ENCODE results near the gene APOO.

APOO gene

GRCh38 chrX:23907498-23908218, at the start of gene APOO, which contains the start of gene CXorf58:
Gene APOO (minus strand): TSS chrX:23907938. CDS start chrX:23907702, 236 bp downstream.
Gene CXorf58 (plus strand): TSS chrX:23908006. CDS start chrX:23910303, 2,297 bp downstream.
- peak; percentile 53 to 87 for DNase-seq

- DNase-seq, result no peak
These were observed 46.7 kb upstream of the APOO start for GRCh38 chrX:23954396-23954795.

GRCh38 chrX:23953908-23954269, 46.2 kb upstream of the APOO start:
- no peak for DNase-seq

GRCh38 chrX:23952984-23953907, 45.5 kb upstream of the APOO start:
- no peak for DNase-seq

GRCh38 chrX:23952391-23952790, 44.7 kb upstream of the APOO start:
- no peak for DNase-seq

GRCh38 chrX:23945206-23945605, 37.5 kb upstream of the APOO start:
- DNase-seq, result no peak

- DNase-seq, result no peak
These were observed 36.5 kb upstream of the APOO start for GRCh38 chrX:23944234-23944633.

- DNase-seq, result no peak
These were observed 31.5 kb upstream of the APOO start for GRCh38 chrX:23939203-23939602.

- DNase-seq, result no peak
These were observed 31.0 kb upstream of the APOO start for GRCh38 chrX:23938690-23939089.

GRCh38 chrX:23937100-23937499, 29.4 kb upstream of the APOO start:
- no peak for DNase-seq

GRCh38 chrX:23936180-23936579, 28.4 kb upstream of the APOO start:
- DNase-seq, result no peak

- no peak for DNase-seq
These were observed 27.4 kb upstream of the APOO start for GRCh38 chrX:23935106-23935505.

GRCh38 chrX:23932046-23932445, 24.3 kb upstream of the APOO start:
- DNase-seq, result no peak

- no peak for DNase-seq
These were observed 23.3 kb upstream of the APOO start for GRCh38 chrX:23930894-23931604.

- no peak for DNase-seq
These were observed 18.3 kb upstream of the APOO start for GRCh38 chrX:23926015-23926414.

GRCh38 chrX:23919706-23920320, 12.1 kb upstream of the APOO start:
- DNase-seq, result no peak

- no peak for DNase-seq
These were observed 11.4 kb upstream of the APOO start for GRCh38 chrX:23919148-23919547.

GRCh38 chrX:23911126-23911835, 3.5 kb upstream of the APOO start:
- DNase-seq, result no peak

- DNase-seq, result no peak
These were observed 674 bp upstream of the APOO start for GRCh38 chrX:23908219-23909004.

GRCh38 chrX:23907111-23907497, 634 bp downstream of the APOO start:
- no peak for DNase-seq

- DNase-seq, result no peak
These were observed 3.6 kb downstream of the APOO start for GRCh38 chrX:23904096-23904495.

Data from SW 1271 (cell line).